T47D (cell line): ENCODE data around the gene OTOP3.

Experiments used
- DNase-seq, 2 experiments: peaks; one replicate each; pipeline versions ENCODE4 v3.0.0 to v3.0.0-alpha.2; 2011 to 2012; ENCODE audit warnings: low read depth in 1 of 2, low spot score in 1 of 2
- JUND ChIP-seq: IDR thresholded peaks from 2 replicates; pipeline ENCODE4 v1.6.1; 2012; ENCODE audit warnings: low read depth
- in situ Hi-C: cut with HindIII; loops from 2 replicates; pipeline ENCODE4 v1.10.0; 2016; ENCODE audit warnings: low sequenced_read_pairs, low pct_unique_long_range_greater_than_20kb

Gene OTOP3

GRCh38 chr17:74937064-74938051, 1.7 kb downstream of the OTOP3 start:
- peak in 1 of 2 experiments; percentile 42 for DNase-seq
- in situ Hi-C loops = no loop called here
- TF ChIP-seq JUND = no peak

GRCh38 chr17:74938194-74938950, 2.7 kb downstream of the OTOP3 start:
- no peak for DNase-seq
- no peak for TF ChIP-seq JUND
- in situ Hi-C loops = no loop called here

- DNase-seq = no peak
- in situ Hi-C loops = no loop called here
Observed at GRCh38 chr17:74939534-74939933, 3.8 kb downstream of the OTOP3 start.

GRCh38 chr17:74941128-74941725, 5.5 kb downstream of the OTOP3 start:
- TF ChIP-seq JUND = no peak
- in situ Hi-C loops = no loop called here
- DNase-seq = no peak

More at GRCh38 chr17:74939534-74939933, 3.8 kb downstream of the OTOP3 start:
- TF ChIP-seq JUND = no peak

GRCh38 chr17:74943808-74944522, 8.3 kb downstream of the OTOP3 start:
- in situ Hi-C loops = no loop called here
- TF ChIP-seq JUND = no peak
- no peak for DNase-seq

- in situ Hi-C loops = no loop called here
- DNase-seq = no peak
- TF ChIP-seq JUND = no peak
Observed at GRCh38 chr17:74945543-74945942, 9.8 kb downstream of the OTOP3 start.

- TF ChIP-seq JUND = no peak
- DNase-seq = no peak
- in situ Hi-C loops = no loop called here
Observed at GRCh38 chr17:74946641-74947040, 10.9 kb downstream of the OTOP3 start.

GRCh38 chr17:74947041-74947754, 11.5 kb downstream of the OTOP3 start:
- no peak for TF ChIP-seq JUND
- in situ Hi-C loops = no loop called here

GRCh38 chr17:74949455-74950115, 13.9 kb downstream of the OTOP3 start:
- no peak for TF ChIP-seq JUND
- in situ Hi-C loops = no loop called here
- peak in 1 of 2 experiments; percentile 35 for DNase-seq

More at GRCh38 chr17:74947041-74947754, 11.5 kb downstream of the OTOP3 start:
- no peak for DNase-seq

- in situ Hi-C loops = no loop called here
- TF ChIP-seq JUND = no peak
- no peak for DNase-seq
Observed at GRCh38 chr17:74950207-74950606, 14.5 kb downstream of the OTOP3 start.

- DNase-seq = no peak
- TF ChIP-seq JUND = no peak
- in situ Hi-C loops = no loop called here
Observed at GRCh38 chr17:74951065-74951464, 15.4 kb downstream of the OTOP3 start.
